Transverse colon (tissue), 4 donors: ENCODE measurements around the gene CGNL1.

Experiments used
- CTCF ChIP-seq, 5 experiments: fragments of 200-600 bp in 3 of 5; fragments of 450-650 bp in 2 of 5; sonication (generic) in 3 of 5; IDR thresholded peaks; 1 replicate in 2 of 5; 2 replicates in 3 of 5; pipeline ENCODE4 v1.5.1; 2016 to 2017; ENCODE audit warnings: antibody characterized with exemption in 5 of 5, inconsistent platforms in 3 of 5, mild to moderate bottlenecking in 2 of 5, moderate library complexity in 1 of 5
- EP300 ChIP-seq: sonication (generic); formaldehyde crosslinking; IDR thresholded peaks from one replicate; pipeline ENCODE4 v1.6.1; 2017; ENCODE audit warnings: antibody characterized with exemption, low read depth
- POLR2A ChIP-seq: fragments of 450-650 bp; IDR thresholded peaks from one replicate; pipeline ENCODE4 v1.6.1; 2016; ENCODE audit warnings: antibody characterized with exemption, mild to moderate bottlenecking, moderate library complexity
- POLR2AphosphoS5 ChIP-seq, 3 donors: sonication (generic); formaldehyde crosslinking; IDR thresholded peaks; one replicate each; pipeline ENCODE4 v1.6.1; 2016; ENCODE audit warnings: antibody characterized with exemption in 3 of 3

- no peak for TF ChIP-seq EP300
- no peak for TF ChIP-seq CTCF (IDR thresholded peaks at IDR 0.05)
- no peak for TF ChIP-seq POLR2AphosphoS5 (IDR thresholded peaks at IDR 0.05)
- TF ChIP-seq POLR2A = no peak
Observed at GRCh38 chr15:57597431-57597830, 221.1 kb downstream of the CGNL1 start.
